WTC11 (cell line): Measurements from ENCODE around the gene METAP1. TPM values are rescaled to one million over a fixed set of nuclear protein-coding genes. Genes with fewer than 3 reads are reported as not detected.

ENCODE experiments used
- ATAC-seq: fragments of 200-7000 bp; cut with Tn5 transposase; 2 replicates; pipeline ENCODE4 v1.10.0; 2021; ENCODE audit warnings: mild to moderate bottlenecking, moderate library complexity
- CTCF ChIA-PET: fragments of 300-600 bp; sonication (Branson Sonifier 250); formaldehyde crosslinking; loops from one replicate; lab custom pipeline; 2021; ENCODE audit warnings: antibody characterized with exemption; lab: Charles Lee
- POLR2A ChIA-PET: fragments of 350-600 bp; sonication (Branson Sonifier 250); formaldehyde crosslinking; loops from one replicate; lab custom pipeline; 2021; ENCODE audit warnings: antibody characterized with exemption; lab: Charles Lee
- DNase-seq: peaks from one replicate; pipeline ENCODE4 v3.0.0; 2021; ENCODE audit warnings: low spot score
- H3K27ac Mint-ChIP-seq: 2 replicates; pipeline ENCODE4 v1.8.0; 2021; ENCODE audit warnings: mixed read lengths
- H3K27me3 Mint-ChIP-seq: 2 replicates; pipeline ENCODE4 v1.8.0; 2021; ENCODE audit warnings: low read depth, mild to moderate bottlenecking, moderate library complexity, mixed read lengths
- H3K36me3 Mint-ChIP-seq: 2 replicates; pipeline ENCODE4 v1.8.0; 2021; ENCODE audit warnings: mixed read lengths
- H3K4me1 Mint-ChIP-seq: 2 replicates; pipeline ENCODE4 v1.8.0; 2022; ENCODE audit warnings: mixed read lengths
- H3K4me3 Mint-ChIP-seq: 2 replicates; pipeline ENCODE4 v1.8.0; 2021; ENCODE audit warnings: mild to moderate bottlenecking, moderate library complexity, mixed read lengths
- H3K9me3 Mint-ChIP-seq: 2 replicates; pipeline ENCODE4 v1.8.0; 2021; ENCODE audit warnings: mixed read lengths
- AFF4 ChIP-seq: sonication (generic); formaldehyde crosslinking; IDR thresholded peaks from 2 replicates; pipeline ENCODE4 v1.8.1; 2023; ENCODE audit warnings: mild to moderate bottlenecking, missing genetic modification reagents, borderline replicate concordance
- ESRRA ChIP-seq: sonication (generic); formaldehyde crosslinking; IDR thresholded peaks from 2 replicates; pipeline ENCODE4 v1.8.1; 2022; ENCODE audit warnings: mild to moderate bottlenecking, missing genetic modification reagents, borderline replicate concordance
- ETV6 ChIP-seq: sonication (generic); formaldehyde crosslinking; IDR thresholded peaks from 2 replicates; pipeline ENCODE4 v1.8.1; 2022; ENCODE audit warnings: mild to moderate bottlenecking, missing genetic modification reagents
- MAX ChIP-seq: sonication (generic); formaldehyde crosslinking; IDR thresholded peaks from 2 replicates; pipeline ENCODE4 v1.8.0; 2022; ENCODE audit warnings: mild to moderate bottlenecking, missing genetic modification reagents
- NFYB ChIP-seq: sonication (generic); formaldehyde crosslinking; conservative IDR thresholded peaks from 2 replicates; pipeline ENCODE4 v1.8.0; 2022; ENCODE audit warnings: low read depth, missing genetic modification reagents
- NR2C2 ChIP-seq: sonication (generic); formaldehyde crosslinking; IDR thresholded peaks from 2 replicates; pipeline ENCODE4 v1.8.0; 2022; ENCODE audit warnings: mild to moderate bottlenecking, missing genetic modification reagents
- OVOL2 ChIP-seq: fragments of 250-450 bp; sonication (Bioruptor Pico); IDR thresholded peaks from 2 replicates; pipeline ENCODE4 v1.9.0; 2021; ENCODE audit warnings: mild to moderate bottlenecking, borderline replicate concordance
- RELA ChIP-seq: sonication (generic); formaldehyde crosslinking; IDR thresholded peaks from 2 replicates; pipeline ENCODE4 v1.8.1; 2022; ENCODE audit warnings: missing genetic modification reagents, mild to moderate bottlenecking, borderline replicate concordance
- SMAD3 ChIP-seq: sonication (generic); formaldehyde crosslinking; IDR thresholded peaks from 2 replicates; pipeline ENCODE4 v1.8.0; 2022; ENCODE audit warnings: missing genetic modification reagents, mild to moderate bottlenecking, borderline replicate concordance
- SP1 ChIP-seq: sonication (generic); formaldehyde crosslinking; conservative IDR thresholded peaks from 2 replicates; pipeline ENCODE4 v1.8.1; 2022; ENCODE audit warnings: missing genetic modification reagents
- TEAD4 ChIP-seq: sonication (generic); formaldehyde crosslinking; IDR thresholded peaks from 2 replicates; pipeline ENCODE4 v1.8.0; 2022; ENCODE audit warnings: mild to moderate bottlenecking, missing genetic modification reagents
- ZBTB43 ChIP-seq: sonication (generic); formaldehyde crosslinking; IDR thresholded peaks from 2 replicates; pipeline ENCODE4 v1.8.1; 2023; ENCODE audit warnings: mild to moderate bottlenecking, missing genetic modification reagents
- ZNF219 ChIP-seq: sonication (generic); formaldehyde crosslinking; IDR thresholded peaks from 2 replicates; pipeline ENCODE4 v1.8.0; 2023; ENCODE audit warnings: missing genetic modification reagents, mild to moderate bottlenecking, borderline replicate concordance
- ZNF263 ChIP-seq: sonication (generic); formaldehyde crosslinking; IDR thresholded peaks from 2 replicates; pipeline ENCODE4 v1.8.1; 2022; ENCODE audit warnings: low read depth, mild to moderate bottlenecking, moderate library complexity, missing genetic modification reagents
- ZNF425 ChIP-seq: fragments of 250-450 bp; sonication (Bioruptor Pico); conservative IDR thresholded peaks from 2 replicates; pipeline ENCODE4 v1.9.0; 2021; ENCODE audit warnings: mild to moderate bottlenecking
- total RNA-seq: library from RNA; stranded (reverse); gene quantifications from 3 replicates; pipeline ENCODE4 v1.2.3, GENCODE V29; 2021
- TF ChIP-seq, protein P1 (sequence below): sonication (generic); formaldehyde crosslinking; IDR thresholded peaks from 2 replicates; pipeline ENCODE4 v1.8.1; 2023; ENCODE audit warnings: mild to moderate bottlenecking, moderate library complexity, missing genetic modification reagents
- TF ChIP-seq, protein P2 (sequence below): sonication (generic); formaldehyde crosslinking; IDR thresholded peaks from 2 replicates; pipeline ENCODE4 v1.8.0; 2023; ENCODE audit warnings: missing genetic modification reagents, mild to moderate bottlenecking, borderline replicate concordance
- TF ChIP-seq, protein P3 (sequence below): fragments of 200-600 bp; IDR thresholded peaks from 2 replicates; pipeline ENCODE4 v1.8.0; 2022; ENCODE audit warnings: antibody characterized with exemption
- TF ChIP-seq, protein P4 (sequence below): sonication (generic); formaldehyde crosslinking; IDR thresholded peaks from 2 replicates; pipeline ENCODE4 v1.8.0; 2022; ENCODE audit warnings: mild to moderate bottlenecking, missing genetic modification reagents

METAP1 gene
- total RNA-seq, 1 experiment from 2014 or later = 102 TPM

GRCh38 chr4:98959411-98959810 is 36.1 kb upstream of the METAP1 start (continued):
- TF ChIP-seq AFF4 (CRISPR knock-in tag) (no peak), ZNF425 (CRISPR knock-in tag) (no peak), RELA (CRISPR knock-in tag) (no peak), ESRRA (no peak), ZNF219 (CRISPR knock-in tag) (no peak), SP1 (no peak)

DNA sequence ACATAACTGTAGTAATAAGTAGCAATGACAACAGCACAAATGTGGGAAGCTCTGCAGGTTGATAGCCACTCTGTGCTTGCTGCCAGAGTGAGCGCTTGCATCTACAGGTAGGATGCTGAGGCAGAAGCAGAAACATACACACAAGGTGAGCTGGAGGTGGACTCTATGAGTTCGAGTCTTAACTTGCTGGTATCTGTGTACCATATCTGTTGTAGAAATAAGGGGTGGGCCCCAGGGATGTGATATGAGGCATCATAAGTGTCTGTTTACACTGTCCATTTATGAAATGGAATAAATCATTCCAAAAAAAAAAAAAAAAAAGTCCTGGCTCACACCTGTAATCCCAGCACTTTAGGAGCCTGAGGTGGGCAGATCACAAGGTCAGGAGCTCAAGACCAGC is 33.8 kb upstream of the METAP1 start:
- Mint-ChIP-seq H3K27ac (no peak overlapping the region), H3K4me3 (no peak overlapping the region), H3K36me3 (no peaks in the 10 kb centered on the region), H3K9me3 (peaks cover 3% of the 10 kb centered on the region; the same call in 1 of the 2 replicates), H3K4me1 (peaks cover 4% of the 10 kb centered on the region), H3K27me3 (no peaks in the 10 kb centered on the region; the same call in 1 of the 2 replicates)
- DNase-seq (no peak), ATAC-seq (no peak)
- ChIA-PET CTCF (interaction anchor here (1.1 kb wide), 1 partner anchor 34 kb away, joined by 4 read pairs; the partner anchor contains the start of gene METAP1), POLR2A (no interaction called here)
- TF ChIP-seq MAX (CRISPR knock-in tag) = no peak
- TF ChIP-seq SP1 = no peak
- TF ChIP-seq ZNF263 (CRISPR knock-in tag) = no peak
- TF ChIP-seq, protein P1, sequence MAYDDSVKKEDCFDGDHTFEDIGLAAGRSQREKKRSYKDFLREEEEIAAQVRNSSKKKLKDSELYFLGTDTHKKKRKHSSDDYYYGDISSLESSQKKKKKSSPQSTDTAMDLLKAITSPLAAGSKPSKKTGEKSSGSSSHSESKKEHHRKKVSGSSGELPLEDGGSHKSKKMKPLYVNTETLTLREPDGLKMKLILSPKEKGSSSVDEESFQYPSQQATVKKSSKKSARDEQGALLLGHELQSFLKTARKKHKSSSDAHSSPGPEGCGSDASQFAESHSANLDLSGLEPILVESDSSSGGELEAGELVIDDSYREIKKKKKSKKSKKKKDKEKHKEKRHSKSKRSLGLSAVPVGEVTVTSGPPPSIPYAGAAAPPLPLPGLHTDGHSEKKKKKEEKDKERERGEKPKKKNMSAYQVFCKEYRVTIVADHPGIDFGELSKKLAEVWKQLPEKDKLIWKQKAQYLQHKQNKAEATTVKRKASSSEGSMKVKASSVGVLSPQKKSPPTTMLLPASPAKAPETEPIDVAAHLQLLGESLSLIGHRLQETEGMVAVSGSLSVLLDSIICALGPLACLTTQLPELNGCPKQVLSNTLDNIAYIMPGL = no peak
- no peak for TF ChIP-seq NFYB (CRISPR knock-in tag)
- TF ChIP-seq, protein P2, sequence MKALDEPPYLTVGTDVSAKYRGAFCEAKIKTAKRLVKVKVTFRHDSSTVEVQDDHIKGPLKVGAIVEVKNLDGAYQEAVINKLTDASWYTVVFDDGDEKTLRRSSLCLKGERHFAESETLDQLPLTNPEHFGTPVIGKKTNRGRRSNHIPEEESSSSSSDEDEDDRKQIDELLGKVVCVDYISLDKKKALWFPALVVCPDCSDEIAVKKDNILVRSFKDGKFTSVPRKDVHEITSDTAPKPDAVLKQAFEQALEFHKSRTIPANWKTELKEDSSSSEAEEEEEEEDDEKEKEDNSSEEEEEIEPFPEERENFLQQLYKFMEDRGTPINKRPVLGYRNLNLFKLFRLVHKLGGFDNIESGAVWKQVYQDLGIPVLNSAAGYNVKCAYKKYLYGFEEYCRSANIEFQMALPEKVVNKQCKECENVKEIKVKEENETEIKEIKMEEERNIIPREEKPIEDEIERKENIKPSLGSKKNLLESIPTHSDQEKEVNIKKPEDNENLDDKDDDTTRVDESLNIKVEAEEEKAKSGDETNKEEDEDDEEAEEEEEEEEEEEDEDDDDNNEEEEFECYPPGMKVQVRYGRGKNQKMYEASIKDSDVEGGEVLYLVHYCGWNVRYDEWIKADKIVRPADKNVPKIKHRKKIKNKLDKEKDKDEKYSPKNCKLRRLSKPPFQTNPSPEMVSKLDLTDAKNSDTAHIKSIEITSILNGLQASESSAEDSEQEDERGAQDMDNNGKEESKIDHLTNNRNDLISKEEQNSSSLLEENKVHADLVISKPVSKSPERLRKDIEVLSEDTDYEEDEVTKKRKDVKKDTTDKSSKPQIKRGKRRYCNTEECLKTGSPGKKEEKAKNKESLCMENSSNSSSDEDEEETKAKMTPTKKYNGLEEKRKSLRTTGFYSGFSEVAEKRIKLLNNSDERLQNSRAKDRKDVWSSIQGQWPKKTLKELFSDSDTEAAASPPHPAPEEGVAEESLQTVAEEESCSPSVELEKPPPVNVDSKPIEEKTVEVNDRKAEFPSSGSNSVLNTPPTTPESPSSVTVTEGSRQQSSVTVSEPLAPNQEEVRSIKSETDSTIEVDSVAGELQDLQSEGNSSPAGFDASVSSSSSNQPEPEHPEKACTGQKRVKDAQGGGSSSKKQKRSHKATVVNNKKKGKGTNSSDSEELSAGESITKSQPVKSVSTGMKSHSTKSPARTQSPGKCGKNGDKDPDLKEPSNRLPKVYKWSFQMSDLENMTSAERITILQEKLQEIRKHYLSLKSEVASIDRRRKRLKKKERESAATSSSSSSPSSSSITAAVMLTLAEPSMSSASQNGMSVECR = no peak
- TF ChIP-seq ETV6 = no peak
- no peak for TF ChIP-seq NR2C2 (CRISPR knock-in tag)
- TF ChIP-seq, protein P3, sequence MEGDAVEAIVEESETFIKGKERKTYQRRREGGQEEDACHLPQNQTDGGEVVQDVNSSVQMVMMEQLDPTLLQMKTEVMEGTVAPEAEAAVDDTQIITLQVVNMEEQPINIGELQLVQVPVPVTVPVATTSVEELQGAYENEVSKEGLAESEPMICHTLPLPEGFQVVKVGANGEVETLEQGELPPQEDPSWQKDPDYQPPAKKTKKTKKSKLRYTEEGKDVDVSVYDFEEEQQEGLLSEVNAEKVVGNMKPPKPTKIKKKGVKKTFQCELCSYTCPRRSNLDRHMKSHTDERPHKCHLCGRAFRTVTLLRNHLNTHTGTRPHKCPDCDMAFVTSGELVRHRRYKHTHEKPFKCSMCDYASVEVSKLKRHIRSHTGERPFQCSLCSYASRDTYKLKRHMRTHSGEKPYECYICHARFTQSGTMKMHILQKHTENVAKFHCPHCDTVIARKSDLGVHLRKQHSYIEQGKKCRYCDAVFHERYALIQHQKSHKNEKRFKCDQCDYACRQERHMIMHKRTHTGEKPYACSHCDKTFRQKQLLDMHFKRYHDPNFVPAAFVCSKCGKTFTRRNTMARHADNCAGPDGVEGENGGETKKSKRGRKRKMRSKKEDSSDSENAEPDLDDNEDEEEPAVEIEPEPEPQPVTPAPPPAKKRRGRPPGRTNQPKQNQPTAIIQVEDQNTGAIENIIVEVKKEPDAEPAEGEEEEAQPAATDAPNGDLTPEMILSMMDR = no peak
- TF ChIP-seq, protein P4, sequence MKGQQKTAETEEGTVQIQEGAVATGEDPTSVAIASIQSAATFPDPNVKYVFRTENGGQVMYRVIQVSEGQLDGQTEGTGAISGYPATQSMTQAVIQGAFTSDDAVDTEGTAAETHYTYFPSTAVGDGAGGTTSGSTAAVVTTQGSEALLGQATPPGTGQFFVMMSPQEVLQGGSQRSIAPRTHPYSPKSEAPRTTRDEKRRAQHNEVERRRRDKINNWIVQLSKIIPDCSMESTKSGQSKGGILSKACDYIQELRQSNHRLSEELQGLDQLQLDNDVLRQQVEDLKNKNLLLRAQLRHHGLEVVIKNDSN (CRISPR knock-in tag) = no peak
- no peak for TF ChIP-seq SMAD3 (CRISPR knock-in tag)
- no peak for TF ChIP-seq TEAD4
- no peak for TF ChIP-seq OVOL2 (CRISPR knock-in tag)
- no peak for TF ChIP-seq ZBTB43 (CRISPR knock-in tag)
